HG03135 (cell line): ENCODE results near the gene CNPPD1.
A peak's percentile ranks its signal among the peaks of the same experiment; 100 is the strongest.

Experiments
- ATAC-seq: cut with Tn5 transposase; IDR thresholded peaks from one replicate; pipeline ENCODE4 v1.9.1; 2021; ENCODE audit warnings: mild to moderate bottlenecking, moderate library complexity; ENCODE audit not compliant: unreplicated experiment

Gene CNPPD1

DNA sequence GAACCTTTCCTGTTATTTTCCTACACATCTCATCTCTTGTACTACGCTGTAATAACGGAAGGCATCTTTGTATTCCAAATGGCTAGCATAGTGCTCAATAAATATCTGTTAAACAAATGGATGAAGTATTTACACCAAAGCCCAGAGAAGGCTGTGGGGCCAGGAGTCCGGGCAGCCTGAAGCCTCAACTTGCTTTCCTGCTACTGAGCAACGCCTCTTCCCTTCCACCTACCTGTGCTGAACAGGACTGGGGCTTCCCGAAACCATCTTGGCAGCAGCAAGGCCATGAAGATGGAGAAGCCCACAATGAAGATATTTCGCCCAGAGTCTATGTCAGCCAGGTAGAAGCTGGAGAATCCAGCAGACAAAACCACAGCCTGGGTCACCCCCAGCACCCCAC lies 13.6 kb downstream of the CNPPD1 start:
- ATAC-seq, result no peak

- ATAC-seq, result no peak
Observed at GRCh38 chr2:219161097-219161496, 15.6 kb downstream of the CNPPD1 start.

GRCh38 chr2:219160186-219161017 lies 16.3 kb downstream of the CNPPD1 start, which contains the start of gene NHEJ1:
Gene NHEJ1, minus strand, starts transcription at chr2:219160815. Its CDS starts 2,453 bp downstream, at chr2:219158362.
- ATAC-seq, result peak; percentile 81

GRCh38 chr2:219159771-219160185 lies 16.9 kb downstream of the CNPPD1 start:
- peak; percentile 0 for ATAC-seq

- no peak for ATAC-seq
Observed at GRCh38 chr2:219158586-219158985, 18.1 kb downstream of the CNPPD1 start.

DNA sequence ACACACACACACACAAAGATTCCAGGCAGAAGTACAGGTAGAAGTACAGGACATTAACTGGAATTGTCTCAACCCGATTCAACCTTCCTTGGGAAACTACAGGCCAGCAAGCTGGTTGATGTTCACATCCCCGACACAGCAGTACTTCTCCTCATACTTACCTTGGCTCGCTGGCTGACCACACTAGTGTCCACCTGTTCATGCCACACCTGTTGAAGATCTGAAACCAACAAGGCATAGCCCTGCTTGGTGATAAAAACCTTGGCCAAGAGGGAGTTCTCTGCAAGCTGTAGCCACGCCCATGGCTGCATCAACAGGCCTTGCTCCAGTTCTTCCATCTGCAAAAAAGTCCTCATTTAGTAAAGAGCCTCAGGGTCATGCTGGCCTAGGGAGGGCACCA lies 18.7 kb downstream of the CNPPD1 start:
- no peak for ATAC-seq

DNA sequence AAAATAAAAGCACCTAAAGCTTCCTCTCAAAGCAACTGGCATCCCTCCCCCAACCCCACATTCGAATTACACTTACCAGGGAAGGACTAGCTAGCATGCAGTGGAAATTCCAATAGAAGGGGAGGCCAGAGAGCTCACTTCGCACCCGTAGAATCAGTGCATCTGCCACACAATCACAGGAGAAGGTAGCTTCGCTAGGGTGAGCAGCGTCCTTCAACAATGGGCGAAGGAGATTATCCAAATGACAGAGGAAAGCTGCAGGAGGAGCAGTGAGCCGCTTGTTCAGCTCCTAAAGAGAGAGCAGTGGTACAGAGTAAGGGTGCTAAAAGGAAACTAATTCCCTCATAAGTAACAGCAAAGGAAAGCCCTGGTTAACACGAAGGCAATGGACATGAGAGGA lies 19.3 kb downstream of the CNPPD1 start:
- ATAC-seq, result no peak

DNA sequence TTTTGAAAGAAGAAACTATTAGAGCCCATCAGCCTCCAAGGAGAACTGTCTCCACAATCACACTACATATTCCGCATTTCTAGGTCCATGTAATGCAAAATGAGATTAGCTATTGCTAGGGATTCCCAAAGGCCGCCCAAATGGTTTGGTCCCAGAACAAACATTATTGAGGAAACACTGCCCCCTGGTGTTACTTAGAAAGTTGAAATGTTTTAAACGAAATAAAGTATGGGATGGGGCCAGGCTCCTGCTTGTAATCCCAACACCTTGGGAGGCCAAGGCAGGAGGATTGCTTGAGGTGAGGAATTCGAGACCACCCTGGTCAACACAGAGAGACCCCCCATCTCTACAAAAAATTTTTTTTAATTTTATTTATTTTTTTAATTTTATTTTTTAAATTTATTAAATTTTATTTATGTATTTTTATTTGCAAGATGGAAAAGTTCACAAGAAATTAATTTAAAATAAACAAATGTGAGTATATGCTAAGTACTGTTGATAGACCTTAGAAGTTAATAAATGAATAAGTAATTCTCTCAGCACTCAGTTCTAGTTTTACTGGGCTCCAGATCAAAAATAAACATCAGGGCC lies 21.6 kb downstream of the CNPPD1 start:
- ATAC-seq, result no peak

GRCh38 chr2:219149667-219150066 lies 27.1 kb downstream of the CNPPD1 start:
- no peak for ATAC-seq

DNA sequence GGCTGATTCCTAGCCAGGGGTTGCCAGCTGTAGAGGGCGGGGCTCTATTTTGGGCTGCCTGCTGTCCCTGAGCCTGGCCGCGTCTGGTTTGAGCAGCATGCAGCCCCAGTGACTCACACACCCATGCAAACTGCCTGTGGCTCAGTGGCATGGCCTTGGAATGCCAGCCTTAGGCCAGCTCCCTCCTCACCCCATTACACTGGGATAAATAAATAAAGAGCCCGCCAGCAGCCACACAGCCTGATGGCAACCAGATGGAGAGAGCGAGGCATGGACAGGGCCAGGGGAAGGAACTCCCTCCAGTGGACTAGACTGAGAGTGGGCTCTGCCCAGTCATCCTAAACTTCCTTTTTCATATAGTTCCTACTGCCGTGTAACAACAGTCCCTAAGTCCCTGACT lies 34.4 kb downstream of the CNPPD1 start:
- no peak for ATAC-seq

DNA sequence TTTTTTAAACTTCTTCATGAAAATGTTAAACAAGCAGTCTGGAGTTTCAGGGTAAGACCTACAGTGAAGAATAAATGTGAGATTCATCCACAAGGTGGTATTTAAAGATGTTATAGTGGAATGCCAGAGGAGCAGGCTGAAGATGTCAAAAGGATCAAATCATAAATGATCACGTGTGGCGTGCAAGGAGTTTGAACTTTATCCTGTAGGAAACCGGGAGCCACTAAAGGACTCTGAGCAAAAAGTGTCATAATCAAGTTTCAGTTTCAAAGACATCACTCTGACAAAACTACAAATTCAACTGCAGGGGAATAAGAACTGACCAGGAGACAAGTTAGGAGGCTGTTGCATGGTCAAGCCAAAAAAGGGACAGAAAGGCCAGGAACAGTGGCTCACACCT lies 36.0 kb downstream of the CNPPD1 start:
- ATAC-seq, result no peak

DNA sequence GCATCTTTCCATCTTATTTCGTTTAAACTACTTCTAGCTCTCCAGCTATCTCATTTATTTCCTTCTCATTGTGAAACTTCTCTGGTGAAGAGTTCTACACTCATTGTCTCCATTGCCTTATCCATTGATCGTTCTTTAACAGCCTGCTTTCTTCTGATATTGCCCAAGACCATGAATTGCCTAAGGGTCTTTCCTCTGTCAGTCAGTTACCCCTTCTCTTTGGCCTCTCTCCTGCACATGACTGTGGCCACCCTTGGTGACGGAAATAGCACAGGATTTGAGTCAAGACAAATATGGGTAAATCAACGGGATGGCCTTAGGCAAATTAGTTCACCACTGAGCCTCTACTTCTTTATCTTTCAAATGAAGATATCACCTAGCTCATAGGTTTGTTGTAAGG lies 42.7 kb downstream of the CNPPD1 start:
- no peak for ATAC-seq

- ATAC-seq, result no peak
Observed at GRCh38 chr2:219131744-219132143, 45.0 kb downstream of the CNPPD1 start.

GRCh38 chr2:219131327-219131726 lies 45.4 kb downstream of the CNPPD1 start:
- ATAC-seq, result no peak

DNA sequence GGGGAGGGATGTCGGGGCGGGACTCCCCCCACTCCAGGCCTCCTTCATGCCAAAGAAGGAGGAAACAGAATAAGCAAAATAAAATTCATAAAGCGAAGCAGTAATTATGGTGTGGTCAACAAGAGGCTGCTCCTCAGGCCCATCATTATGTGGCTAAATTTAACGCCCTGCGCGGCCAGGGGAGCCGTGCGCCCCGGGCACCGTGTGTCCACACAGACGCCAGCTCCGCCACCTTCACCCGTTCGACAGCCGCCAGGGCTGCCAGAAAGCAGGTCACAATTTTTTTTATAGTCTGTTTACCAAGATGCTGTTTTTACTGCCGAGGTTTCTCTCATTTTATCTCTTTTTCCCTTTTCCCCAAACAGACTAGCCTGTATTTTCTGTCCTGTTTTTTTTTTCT lies 47.1 kb downstream of the CNPPD1 start:
- no peak for ATAC-seq

DNA sequence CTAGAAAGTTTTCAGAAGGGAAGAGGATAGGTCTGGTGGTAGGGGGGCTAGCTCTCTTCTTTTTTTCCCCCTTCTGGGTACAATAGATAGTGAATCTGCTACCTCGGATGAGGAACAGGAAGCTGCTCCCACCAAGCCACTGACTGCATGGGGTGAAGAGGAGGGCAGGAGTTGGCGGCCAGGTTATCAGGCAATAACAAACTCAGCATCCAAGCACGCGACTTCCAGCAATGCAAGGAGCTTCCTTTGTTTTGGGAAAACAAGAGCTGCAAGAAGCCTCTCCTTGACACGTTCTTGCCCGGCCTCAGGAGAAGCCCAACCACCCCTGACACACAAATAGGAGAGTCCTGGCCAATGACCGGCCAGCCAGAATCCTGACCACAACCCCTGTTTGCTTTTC lies 48.3 kb downstream of the CNPPD1 start:
- ATAC-seq, result no peak

DNA sequence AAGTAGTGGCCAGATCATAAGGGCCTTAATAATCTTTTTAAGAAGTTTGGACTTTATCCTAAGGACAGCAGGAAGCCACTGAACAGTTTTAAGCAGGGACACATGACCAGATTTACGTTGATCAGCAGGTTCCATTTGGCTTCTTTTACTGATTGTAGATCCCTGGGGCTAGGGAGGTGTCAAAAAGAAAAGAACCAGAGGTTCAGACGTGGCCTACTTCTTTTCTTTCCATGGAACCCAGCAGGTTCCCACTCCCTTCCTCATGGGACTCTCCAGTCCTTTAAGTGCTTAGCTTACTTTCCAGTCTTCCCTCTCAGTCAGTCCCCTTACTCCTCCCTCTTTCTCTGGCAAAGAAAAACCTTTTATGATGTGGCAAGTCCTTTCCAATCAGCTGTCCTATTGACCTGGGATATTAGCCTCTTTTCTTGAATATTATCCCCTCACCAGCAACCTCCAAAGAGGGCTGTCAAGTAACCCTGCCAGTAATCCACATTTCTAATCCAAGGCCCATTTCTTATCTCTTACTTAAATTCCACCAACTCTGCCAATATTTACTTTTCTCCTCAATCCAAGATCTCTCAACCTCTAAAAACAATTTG lies 49.6 kb downstream of the CNPPD1 start:
- ATAC-seq, result no peak

- no peak for ATAC-seq
Observed at GRCh38 chr2:219126555-219126954, 50.2 kb downstream of the CNPPD1 start.

GRCh38 chr2:219125886-219126270 lies 50.8 kb downstream of the CNPPD1 start:
- ATAC-seq, result no peak

- no peak for ATAC-seq
Observed at GRCh38 chr2:219125225-219125885, 51.4 kb downstream of the CNPPD1 start.

DNA sequence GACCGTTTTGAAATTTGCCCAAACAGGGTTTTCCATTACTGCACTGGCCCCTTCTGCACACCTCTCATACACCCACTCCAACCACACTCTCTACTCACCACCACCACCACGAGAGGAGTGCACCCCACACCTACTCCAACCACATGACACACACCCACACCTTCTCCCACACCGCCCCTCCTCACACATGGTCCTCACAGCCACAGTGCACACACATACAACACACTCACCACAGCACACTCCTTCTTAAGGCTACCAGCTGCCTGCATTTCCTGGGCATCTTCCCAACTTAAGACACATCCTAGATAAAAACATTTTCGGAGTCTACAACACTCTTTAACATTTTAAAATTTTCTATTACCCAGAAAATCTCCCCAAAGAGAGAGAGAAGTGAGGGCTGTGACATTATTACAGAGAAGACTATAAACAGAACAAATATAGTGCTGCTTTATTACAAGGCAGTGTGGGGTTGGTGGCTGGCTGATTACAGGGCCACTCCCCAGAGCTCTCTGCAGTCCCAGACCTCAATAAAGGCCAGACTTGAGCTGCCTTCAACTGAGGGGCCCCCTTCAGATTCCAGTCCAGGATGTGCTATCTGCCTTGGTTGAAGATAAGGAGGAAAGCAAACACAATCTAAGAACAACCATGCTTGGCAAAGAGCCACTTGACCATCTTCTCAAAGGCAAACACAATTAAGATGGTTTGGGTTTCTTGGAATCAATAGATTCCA lies 52.2 kb downstream of the CNPPD1 start:
- ATAC-seq, result no peak
